Measurements from ENCODE around the gene KTI12. TPM values are rescaled to one million over a fixed set of nuclear protein-coding genes. Genes with fewer than 3 reads are reported as not detected.

Gene KTI12
- polyA plus RNA-seq, 2 of the 4 experiments (the other 2 are of a cell fraction): 11.8 to 12.0 TPM

DNA sequence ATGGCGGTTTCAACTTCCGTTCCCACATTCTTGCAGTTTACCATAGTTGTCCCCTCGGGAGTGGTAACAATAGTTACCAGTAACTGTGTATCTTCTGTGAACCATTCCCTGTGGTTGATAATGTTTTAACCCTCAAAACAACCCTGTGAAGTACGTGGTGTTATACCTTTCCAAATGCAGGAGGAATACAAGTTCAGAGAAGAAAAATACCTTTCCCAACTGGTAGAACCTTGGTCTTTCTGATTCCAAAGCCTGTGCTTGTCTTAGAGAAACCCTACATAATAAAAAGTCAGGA, 23.3 kb upstream of the KTI12 start (continued):
- TF ChIP-seq RARB (CRISPR knock-in tag; IDR thresholded peaks at IDR 0.05): no peak

DNA sequence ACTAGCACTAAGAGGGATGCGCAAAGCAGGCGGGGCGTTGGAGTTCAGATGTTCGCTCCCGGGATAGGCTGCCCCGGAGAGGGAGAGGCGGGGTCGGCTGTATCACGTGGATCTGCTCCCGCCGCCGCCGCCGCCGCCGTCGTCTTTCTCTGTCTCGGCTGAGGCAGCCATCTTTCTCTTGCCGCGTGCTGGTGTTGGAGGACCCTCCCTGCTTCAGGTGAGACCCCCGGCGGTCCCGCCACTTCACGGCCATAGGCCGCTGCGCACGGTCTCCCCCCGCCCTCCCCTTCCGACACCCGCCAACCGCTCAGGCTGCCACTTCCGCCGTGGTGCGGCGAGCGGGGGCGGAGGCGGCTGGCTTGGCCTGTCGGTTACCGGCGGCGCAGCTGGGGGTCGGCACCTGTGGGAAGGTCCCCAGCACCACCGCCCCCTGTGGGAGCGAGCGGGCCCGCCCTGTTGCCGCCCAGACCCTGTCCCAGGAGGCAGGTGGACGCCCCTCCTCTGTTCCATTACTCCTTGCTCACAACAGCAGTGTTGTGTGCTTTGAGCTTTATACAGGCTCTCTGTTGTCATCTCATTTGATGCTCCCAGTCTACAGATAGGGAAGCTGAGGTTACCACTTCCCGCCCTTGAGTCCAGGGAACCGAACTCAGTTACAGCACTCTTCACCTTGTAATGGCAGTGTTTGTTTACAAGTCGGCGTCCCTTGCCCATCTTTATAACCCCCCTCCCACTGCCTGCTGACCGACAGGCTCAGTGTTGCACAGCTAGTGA, 22.7 kb upstream of the KTI12 start, which contains the start of gene BTF3L4:
Gene BTF3L4, plus strand, starts transcription at position 133 of the 774 bp plus-strand sequence. CDS start 3,553 bp downstream, outside the sequence.
- ATAC-seq (peak; percentile 93 to 97), DNase-seq (ENCODE audit: low read depth in 1 of 2, low spot score in 1 of 2) (peak; percentile 76 to 92), FAIRE-seq (no peak)
- TF ChIP-seq POLR2A (IDR thresholded peaks at IDR 0.05; ENCODE audit: low read length): peak; percentile 35
- TF ChIP-seq, protein P1, sequence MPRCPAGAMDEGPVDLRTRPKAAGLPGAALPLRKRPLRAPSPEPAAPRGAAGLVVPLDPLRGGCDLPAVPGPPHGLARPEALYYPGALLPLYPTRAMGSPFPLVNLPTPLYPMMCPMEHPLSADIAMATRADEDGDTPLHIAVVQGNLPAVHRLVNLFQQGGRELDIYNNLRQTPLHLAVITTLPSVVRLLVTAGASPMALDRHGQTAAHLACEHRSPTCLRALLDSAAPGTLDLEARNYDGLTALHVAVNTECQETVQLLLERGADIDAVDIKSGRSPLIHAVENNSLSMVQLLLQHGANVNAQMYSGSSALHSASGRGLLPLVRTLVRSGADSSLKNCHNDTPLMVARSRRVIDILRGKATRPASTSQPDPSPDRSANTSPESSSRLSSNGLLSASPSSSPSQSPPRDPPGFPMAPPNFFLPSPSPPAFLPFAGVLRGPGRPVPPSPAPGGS (IDR thresholded peaks at IDR 0.05): peak; percentile 57; the same call in 1 of the 3 replicates
- TF ChIP-seq, protein P2, sequence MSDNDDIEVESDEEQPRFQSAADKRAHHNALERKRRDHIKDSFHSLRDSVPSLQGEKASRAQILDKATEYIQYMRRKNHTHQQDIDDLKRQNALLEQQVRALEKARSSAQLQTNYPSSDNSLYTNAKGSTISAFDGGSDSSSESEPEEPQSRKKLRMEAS (IDR thresholded peaks at IDR 0.05): peak; percentile 84
- TF ChIP-seq, protein P3, sequence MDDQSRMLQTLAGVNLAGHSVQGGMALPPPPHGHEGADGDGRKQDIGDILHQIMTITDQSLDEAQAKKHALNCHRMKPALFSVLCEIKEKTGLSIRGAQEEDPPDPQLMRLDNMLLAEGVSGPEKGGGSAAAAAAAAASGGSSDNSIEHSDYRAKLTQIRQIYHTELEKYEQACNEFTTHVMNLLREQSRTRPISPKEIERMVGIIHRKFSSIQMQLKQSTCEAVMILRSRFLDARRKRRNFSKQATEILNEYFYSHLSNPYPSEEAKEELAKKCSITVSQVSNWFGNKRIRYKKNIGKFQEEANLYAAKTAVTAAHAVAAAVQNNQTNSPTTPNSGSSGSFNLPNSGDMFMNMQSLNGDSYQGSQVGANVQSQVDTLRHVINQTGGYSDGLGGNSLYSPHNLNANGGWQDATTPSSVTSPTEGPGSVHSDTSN (IDR thresholded peaks at IDR 0.05): no peak
- no peak for TF ChIP-seq CHD4 (IDR thresholded peaks at IDR 0.05; ENCODE audit: borderline replicate concordance)
- TF ChIP-seq JUN (IDR thresholded peaks at IDR 0.05): peak; percentile 6 to 75; a peak in 3 of 5 replicates
- TF ChIP-seq HOXB5 (CRISPR knock-in tag; IDR thresholded peaks at IDR 0.05): no peak
- TF ChIP-seq, protein P4, sequence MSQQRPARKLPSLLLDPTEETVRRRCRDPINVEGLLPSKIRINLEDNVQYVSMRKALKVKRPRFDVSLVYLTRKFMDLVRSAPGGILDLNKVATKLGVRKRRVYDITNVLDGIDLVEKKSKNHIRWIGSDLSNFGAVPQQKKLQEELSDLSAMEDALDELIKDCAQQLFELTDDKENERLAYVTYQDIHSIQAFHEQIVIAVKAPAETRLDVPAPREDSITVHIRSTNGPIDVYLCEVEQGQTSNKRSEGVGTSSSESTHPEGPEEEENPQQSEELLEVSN (IDR thresholded peaks at IDR 0.05; ENCODE audit: borderline replicate concordance, low read depth): peak; percentile 22; the same call in 1 of the 2 replicates
- TF ChIP-seq, protein P5, sequence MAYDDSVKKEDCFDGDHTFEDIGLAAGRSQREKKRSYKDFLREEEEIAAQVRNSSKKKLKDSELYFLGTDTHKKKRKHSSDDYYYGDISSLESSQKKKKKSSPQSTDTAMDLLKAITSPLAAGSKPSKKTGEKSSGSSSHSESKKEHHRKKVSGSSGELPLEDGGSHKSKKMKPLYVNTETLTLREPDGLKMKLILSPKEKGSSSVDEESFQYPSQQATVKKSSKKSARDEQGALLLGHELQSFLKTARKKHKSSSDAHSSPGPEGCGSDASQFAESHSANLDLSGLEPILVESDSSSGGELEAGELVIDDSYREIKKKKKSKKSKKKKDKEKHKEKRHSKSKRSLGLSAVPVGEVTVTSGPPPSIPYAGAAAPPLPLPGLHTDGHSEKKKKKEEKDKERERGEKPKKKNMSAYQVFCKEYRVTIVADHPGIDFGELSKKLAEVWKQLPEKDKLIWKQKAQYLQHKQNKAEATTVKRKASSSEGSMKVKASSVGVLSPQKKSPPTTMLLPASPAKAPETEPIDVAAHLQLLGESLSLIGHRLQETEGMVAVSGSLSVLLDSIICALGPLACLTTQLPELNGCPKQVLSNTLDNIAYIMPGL (CRISPR knock-in tag; IDR thresholded peaks at IDR 0.05; ENCODE audit: borderline replicate concordance): no peak
- peak; percentile 92 for TF ChIP-seq PHF8 (IDR thresholded peaks at IDR 0.05; ENCODE audit: borderline replicate concordance, low read depth)
- TF ChIP-seq, protein P6, sequence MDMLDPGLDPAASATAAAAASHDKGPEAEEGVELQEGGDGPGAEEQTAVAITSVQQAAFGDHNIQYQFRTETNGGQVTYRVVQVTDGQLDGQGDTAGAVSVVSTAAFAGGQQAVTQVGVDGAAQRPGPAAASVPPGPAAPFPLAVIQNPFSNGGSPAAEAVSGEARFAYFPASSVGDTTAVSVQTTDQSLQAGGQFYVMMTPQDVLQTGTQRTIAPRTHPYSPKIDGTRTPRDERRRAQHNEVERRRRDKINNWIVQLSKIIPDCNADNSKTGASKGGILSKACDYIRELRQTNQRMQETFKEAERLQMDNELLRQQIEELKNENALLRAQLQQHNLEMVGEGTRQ (IDR thresholded peaks at IDR 0.05): peak; percentile 72
- TF ChIP-seq MYC (IDR thresholded peaks at IDR 0.05; ENCODE audit: borderline replicate concordance, low read length): peak; percentile 78; the same call in 1 of the 2 replicates
- no peak for TF ChIP-seq SREBF2 (IDR thresholded peaks at IDR 0.05)
- TF ChIP-seq KDM1A (IDR thresholded peaks at IDR 0.05; ENCODE audit: low read depth): peak; percentile 32; the same call in 1 of the 2 replicates
- TF ChIP-seq JUNB (IDR thresholded peaks at IDR 0.05): no peak
- TF ChIP-seq EHF (CRISPR knock-in tag; IDR thresholded peaks at IDR 0.05): no peak
- CTCF ChIA-PET: no interaction called here
- WGBS (ENCODE audit: missing lambda C conversion rate): 1% methylated on average over 11 of the region's 54 CpGs
- Histone ChIP-seq H3K27ac (peak within 1 kb of the TSS; percentile 99 to 100), H3K4me2 (peak within 1 kb of the TSS; percentile 91), H3K4me1 (peaks cover 28% of the 10 kb centered on the region), H3K4me3 (peak within 1 kb of the TSS; percentile 85), H3K9me3 (no peaks in the 10 kb centered on the region)
- POLR2A ChIA-PET: interaction anchor here (3.1 kb wide), 1 partner anchor 24 kb away, joined by 13 read pairs; the partner anchor contains the start of gene KTI12

DNA sequence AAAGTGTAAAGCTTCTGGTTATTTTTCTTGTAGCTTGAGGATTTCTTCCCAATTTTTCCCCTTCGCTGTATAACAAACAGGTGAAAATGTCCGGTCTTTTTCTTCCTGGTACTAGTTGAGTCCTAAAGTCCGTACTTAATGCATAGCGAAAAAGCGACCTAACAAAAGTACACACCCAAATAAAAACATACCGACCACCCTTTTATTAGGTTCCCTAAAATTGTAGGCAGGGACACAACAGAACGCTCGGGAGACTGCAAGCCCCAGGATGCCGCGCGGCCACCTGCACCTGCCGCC, 22.2 kb upstream of the KTI12 start:
- H3K9me3 ChIP-seq: no peaks in the 10 kb centered on the region
- FAIRE-seq (no peak), DNase-seq (ENCODE audit: low read depth in 1 of 2, low spot score in 1 of 2) (no peak), ATAC-seq (no peak)
- CTCF ChIA-PET: interaction anchor here (0.6 kb wide), 1 partner anchor 1166 kb away, joined by 3 read pairs; no protein-coding TSS in a partner anchor
- H3K4me1 ChIP-seq: peaks cover 28% of the 10 kb centered on the region
- POLR2A ChIA-PET: interaction anchor here (3.1 kb wide), 1 partner anchor 23 kb away, joined by 13 read pairs; the partner anchor contains the start of gene KTI12
- peak overlapping the region; percentile 99 to 100 for H3K27ac ChIP-seq
- 0% methylated on average over 12 of the region's 12 CpGs for WGBS (ENCODE audit: missing lambda C conversion rate)
- TF ChIP-seq RCOR1 (IDR thresholded peaks at IDR 0.05; ENCODE audit: low read depth, low read length) (no peak), JUN (IDR thresholded peaks at IDR 0.05) (0 out of 5 replicates have a peak, but pooled peaks of 1 of the 2 experiments have one; percentile 15)
- H3K4me3 ChIP-seq: peak overlapping the region; percentile 85
- H3K4me2 ChIP-seq: peak overlapping the region; percentile 85

Measured in A549 (cell line).